Retinal pigment epithelial cell (primary cell): Measurements from ENCODE around the gene CELF4.

ENCODE experiments used
- DNase-seq: peaks from one replicate; pipeline ENCODE4 v3.0.0-alpha.2; 2010; ENCODE audit warnings: low read depth
- H3K4me3 ChIP-seq: 2 replicates; pipeline ENCODE4 v1.5.1; 2011; ENCODE audit warnings: mild to moderate bottlenecking, low read length, control low read depth, moderate library complexity
- CTCF ChIP-seq: conservative IDR thresholded peaks from 2 replicates; pipeline ENCODE4 v1.5.1; 2011; ENCODE audit warnings: low read depth, low read length, control low read depth, inconsistent platforms

CELF4 gene

GRCh38 chr18:37419866-37420265, 145.7 kb downstream of the CELF4 start:
- TF ChIP-seq CTCF, result no peak
- no peak for DNase-seq
- H3K4me3 ChIP-seq, result no peak overlapping the region

GRCh38 chr18:37419315-37419714, 146.3 kb downstream of the CELF4 start:
- DNase-seq, result no peak
- no peak overlapping the region for H3K4me3 ChIP-seq
- no peak for TF ChIP-seq CTCF

- no peak overlapping the region for H3K4me3 ChIP-seq
- TF ChIP-seq CTCF, result no peak
- DNase-seq, result no peak
Observed at GRCh38 chr18:37414816-37415215, 150.8 kb downstream of the CELF4 start.

- TF ChIP-seq CTCF, result no peak
- peak; percentile 33 for DNase-seq
- no peak overlapping the region for H3K4me3 ChIP-seq
Observed at GRCh38 chr18:37412829-37413228, 152.8 kb downstream of the CELF4 start.

- TF ChIP-seq CTCF, result no peak
- no peak overlapping the region for H3K4me3 ChIP-seq
- DNase-seq, result no peak
Observed at GRCh38 chr18:37412333-37412732, 153.3 kb downstream of the CELF4 start.

GRCh38 chr18:37409878-37410277, 155.7 kb downstream of the CELF4 start:
- H3K4me3 ChIP-seq, result no peak overlapping the region
- no peak for TF ChIP-seq CTCF
- no peak for DNase-seq

- no peak overlapping the region for H3K4me3 ChIP-seq
- TF ChIP-seq CTCF, result no peak
- peak; percentile 35 for DNase-seq
Observed at GRCh38 chr18:37408676-37409265, 156.8 kb downstream of the CELF4 start.
